RWPE1 (cell line): Measurements from ENCODE around the gene AIPL1.

Source experiments
- CTCF ChIA-PET: fragments of 350-600 bp; sonication (Branson Sonifier 250); formaldehyde crosslinking; extraction: SDS; loops from one replicate; lab custom pipeline; 2021; lab: Yijun Ruan, JAX
- POLR2A ChIA-PET: fragments of 400-600 bp; formaldehyde crosslinking; extraction: SDS; loops from one replicate; lab custom pipeline; 2020; ENCODE audit warnings: antibody characterized with exemption; ENCODE audit not compliant: low non-redundant PET; lab: Yijun Ruan, JAX
- DNase-seq: peaks from one replicate; pipeline ENCODE4 v3.0.0; 2012; ENCODE audit warnings: low spot score
- H3K27ac ChIP-seq: fragments of 450-650 bp; 2 replicates; pipeline ENCODE4 v1.5.1; 2017
- CTCF ChIP-seq: fragments of 450-650 bp; conservative IDR thresholded peaks from 2 replicates; pipeline ENCODE4 v1.5.1; 2017; ENCODE audit warnings: low read depth, mild to moderate bottlenecking

Gene AIPL1

GRCh38 chr17:6430769-6431168, 4.2 kb downstream of the AIPL1 start:
- CTCF ChIA-PET: no interaction called here
- TF ChIP-seq CTCF: no peak
- POLR2A ChIA-PET: no interaction called here
- no peak overlapping the region for H3K27ac ChIP-seq
- DNase-seq: no peak

- TF ChIP-seq CTCF: no peak
- ChIA-PET POLR2A (no interaction called here), CTCF (no interaction called here)
- DNase-seq: no peak
- H3K27ac ChIP-seq: no peak overlapping the region
Measured at GRCh38 chr17:6429266-6429665, 5.7 kb downstream of the AIPL1 start.

GRCh38 chr17:6428207-6428965, 6.5 kb downstream of the AIPL1 start:
- CTCF ChIA-PET: interaction anchor here (0.6 kb wide), 1 partner anchor 371 kb away, joined by 3 read pairs; no protein-coding TSS in a partner anchor

GRCh38 chr17:6427279-6427781, 7.6 kb downstream of the AIPL1 start:
- POLR2A ChIA-PET: no interaction called here
- CTCF ChIA-PET: no interaction called here
- DNase-seq: no peak
- TF ChIP-seq CTCF: no peak
- H3K27ac ChIP-seq: no peak overlapping the region

More at GRCh38 chr17:6428207-6428965, 6.5 kb downstream of the AIPL1 start:
- TF ChIP-seq CTCF: no peak
- DNase-seq: no peak
- no peak overlapping the region for H3K27ac ChIP-seq
- POLR2A ChIA-PET: no interaction called here

GRCh38 chr17:6426356-6427101, 8.4 kb downstream of the AIPL1 start:
- no peak for TF ChIP-seq CTCF
- ChIA-PET CTCF (interaction anchor here (0.7 kb wide), 1 partner anchor 439 kb away, joined by 3 read pairs; no protein-coding TSS in a partner anchor), POLR2A (no interaction called here)
- no peak for DNase-seq
- H3K27ac ChIP-seq: no peak overlapping the region

- ChIA-PET CTCF (interaction anchor here (0.7 kb wide), 2 partner anchors 366 to 833 kb away, joined by 4 read pairs; no protein-coding TSS in a partner anchor), POLR2A (no interaction called here)
- DNase-seq: no peak
Measured at GRCh38 chr17:6425407-6425806, 9.5 kb downstream of the AIPL1 start.

More at GRCh38 chr17:6425407-6425806, 9.5 kb downstream of the AIPL1 start:
- no peak overlapping the region for H3K27ac ChIP-seq
- TF ChIP-seq CTCF: no peak
